Activated CD4-positive, alpha-beta T cell treated with anti-CD3 and anti-CD28 coated beads, Interleukin-2, amount 50 U/mL, for 48 hours (primary cell): ENCODE measurements around the gene ARL15.

Source experiments
- DNase-seq, 2 experiments: peaks; one replicate each; pipeline ENCODE4 v3.0.0-alpha.2; 2020

The ARL15 gene

DNA sequence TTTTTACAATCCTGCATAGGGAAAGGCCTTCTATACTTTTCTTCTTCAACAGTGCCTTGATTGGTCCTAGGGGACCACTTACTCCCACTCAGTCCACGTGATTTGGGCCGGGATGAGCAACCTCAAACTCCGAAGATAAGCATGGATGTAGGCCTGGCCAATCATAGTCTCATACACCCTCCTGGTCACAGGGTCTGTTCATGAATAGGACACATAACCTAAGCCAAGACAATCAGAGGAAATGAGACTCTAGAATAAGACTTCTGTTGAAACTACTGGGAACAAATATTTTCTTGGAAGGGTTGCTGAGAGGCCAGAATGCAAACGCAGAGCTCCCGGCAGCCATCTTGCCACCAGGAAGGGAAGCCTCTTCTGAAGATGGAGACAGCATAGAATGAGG is 68.1 kb downstream of the ARL15 start:
- DNase-seq, result no peak

DNA sequence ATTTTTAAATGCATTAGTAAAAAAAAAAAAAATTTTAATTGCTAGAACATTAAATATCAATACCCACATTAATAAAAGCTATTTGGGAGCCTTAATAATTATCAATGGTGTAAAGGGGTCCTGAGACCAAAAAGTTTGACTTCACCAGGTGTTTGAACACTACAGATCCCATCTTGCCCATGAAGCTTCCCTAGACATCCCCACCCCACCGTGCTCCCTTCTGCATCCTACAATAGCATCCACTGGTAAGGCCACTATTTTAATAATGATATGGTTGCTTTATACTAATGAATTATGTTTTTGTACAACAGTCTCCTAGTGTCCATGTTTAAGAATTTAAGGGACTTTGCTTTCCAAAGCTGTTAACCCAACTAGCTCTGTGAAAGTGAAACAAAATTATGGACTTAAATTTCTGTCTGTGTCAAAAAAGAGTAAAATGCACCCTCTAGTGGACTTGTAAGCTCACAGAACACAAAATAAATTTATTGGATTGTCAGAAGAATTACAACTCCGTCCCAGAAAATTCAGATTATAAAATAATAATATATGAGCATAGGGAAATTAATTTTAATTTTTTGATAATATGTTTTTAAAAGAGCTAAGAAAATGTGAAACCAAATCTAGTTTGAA is 76.0 kb downstream of the ARL15 start:
- no peak for DNase-seq

DNA sequence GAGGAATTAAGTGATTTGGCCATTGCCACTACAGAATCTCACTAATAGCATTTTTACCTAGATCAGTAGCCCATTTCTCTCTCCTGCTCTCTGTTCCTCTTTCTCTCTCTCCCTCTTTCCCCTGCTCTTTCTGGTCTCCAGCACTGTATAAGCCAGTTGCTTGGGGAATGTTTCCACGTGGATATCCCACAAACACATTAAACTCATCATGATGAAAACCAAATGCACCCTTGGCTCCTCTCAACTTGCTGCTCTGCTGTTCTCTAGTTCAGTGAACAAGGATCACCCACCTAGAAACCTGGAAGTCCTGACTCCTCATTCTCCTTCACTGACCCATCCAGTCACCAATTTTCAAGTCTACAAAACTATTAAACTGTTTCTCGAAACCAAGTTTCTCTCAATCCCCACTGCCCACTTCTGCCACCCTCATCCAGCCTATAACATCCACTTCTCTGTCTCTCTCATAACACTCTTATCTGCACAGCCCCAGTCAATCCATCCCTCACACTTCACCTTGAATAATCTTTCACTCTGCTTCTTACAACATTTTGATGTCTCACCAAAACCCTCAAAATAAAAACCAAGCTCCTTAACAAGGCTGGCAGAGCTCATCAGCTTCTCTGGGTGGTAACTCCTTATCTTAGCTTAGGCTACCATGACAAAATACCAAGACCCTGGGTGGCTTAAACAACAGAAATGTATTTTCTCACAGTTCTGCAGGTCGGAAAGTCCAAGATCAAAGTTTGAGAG is 79.3 kb downstream of the ARL15 start:
- no peak for DNase-seq

DNA sequence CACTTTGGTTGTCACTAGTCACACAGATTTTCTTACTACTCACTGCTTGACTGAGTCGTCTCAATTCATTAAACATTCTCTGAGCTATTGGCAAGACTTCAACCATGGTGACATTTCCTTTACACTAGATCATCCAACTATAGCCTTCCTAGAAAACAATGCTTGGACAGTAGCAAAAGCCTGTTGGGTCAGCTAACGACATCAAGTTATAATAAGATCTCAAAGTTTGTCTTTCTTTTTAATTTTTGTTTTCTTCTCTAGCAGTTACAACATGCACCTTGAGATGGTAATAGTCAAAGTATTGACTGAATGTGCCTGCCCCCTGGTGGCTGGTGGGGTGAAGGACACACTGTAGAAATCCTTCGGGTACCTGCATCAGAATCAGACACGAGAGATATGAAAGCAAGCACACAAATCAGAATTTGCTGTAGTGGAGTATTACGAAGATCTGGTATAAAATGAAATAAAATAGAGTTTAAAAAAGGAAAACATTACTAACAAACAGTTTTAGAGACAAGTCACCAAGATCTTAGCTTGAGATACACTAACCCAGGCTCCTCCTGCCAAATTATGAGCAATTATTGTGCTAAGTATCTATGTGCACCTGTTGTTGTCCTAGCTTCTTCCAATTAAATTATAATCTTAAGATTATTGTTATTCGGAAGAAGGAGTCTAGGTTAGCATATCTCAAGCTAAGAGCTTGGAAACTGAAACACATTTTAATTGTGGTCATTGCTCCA is 81.2 kb downstream of the ARL15 start:
- peak; percentile 81 to 83 for DNase-seq

DNA sequence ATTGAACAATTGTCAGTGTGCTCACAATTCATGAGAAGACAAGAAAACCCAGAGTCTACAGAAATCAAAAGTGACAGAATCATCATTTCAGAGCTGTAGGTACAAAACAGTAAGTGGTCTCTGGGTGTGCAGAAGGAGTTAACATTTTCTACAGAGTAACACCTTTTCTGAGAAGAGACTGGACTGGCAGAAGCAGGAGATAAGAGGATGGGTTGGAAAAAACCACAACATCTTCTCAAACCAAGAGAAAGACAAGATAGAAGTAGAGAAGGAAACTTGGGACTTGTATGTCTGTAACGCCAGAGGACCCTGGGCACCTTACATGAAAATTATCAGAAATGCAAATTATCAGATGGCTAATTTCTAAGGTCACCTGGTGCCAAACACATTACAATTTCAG is 82.6 kb downstream of the ARL15 start:
- no peak for DNase-seq

DNA sequence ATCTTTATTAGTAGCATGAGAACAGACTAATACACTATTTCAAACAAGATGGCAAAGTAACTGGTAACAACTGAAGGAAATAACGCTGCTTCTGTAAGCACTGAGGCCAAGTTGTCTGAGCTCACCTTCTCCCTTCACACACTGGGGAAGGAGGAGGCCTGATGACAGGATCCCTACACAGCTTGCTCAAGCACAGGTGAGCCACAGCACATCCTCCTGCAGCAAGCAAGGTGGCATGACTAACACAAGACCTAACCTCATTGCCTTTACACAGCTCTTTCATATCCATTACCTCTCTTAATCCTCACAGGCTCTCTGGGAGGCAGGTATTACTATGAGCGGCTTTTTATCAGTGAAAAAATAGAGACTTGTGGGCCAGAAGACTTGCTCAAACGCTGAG is 83.3 kb downstream of the ARL15 start:
- DNase-seq, result no peak

DNA sequence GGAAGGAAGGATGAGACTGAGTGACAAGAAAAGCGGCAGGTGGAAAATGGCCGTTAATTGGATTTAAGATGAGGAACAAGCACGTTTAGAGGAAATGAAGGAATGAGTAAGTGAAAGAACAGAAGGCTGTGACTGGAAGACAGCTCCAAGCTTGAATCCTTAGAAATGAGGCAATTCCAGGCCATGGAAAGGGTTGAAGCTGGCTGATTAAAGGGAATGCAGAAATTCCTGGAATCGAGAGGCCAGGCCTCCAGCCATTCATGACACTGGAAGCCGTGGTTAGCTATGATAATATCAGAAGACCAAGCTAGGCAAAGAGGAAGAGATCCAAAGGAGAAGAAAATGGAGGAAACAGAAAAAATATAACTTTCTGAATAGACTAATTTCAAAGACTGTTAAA is 84.2 kb downstream of the ARL15 start:
- DNase-seq, result no peak

DNA sequence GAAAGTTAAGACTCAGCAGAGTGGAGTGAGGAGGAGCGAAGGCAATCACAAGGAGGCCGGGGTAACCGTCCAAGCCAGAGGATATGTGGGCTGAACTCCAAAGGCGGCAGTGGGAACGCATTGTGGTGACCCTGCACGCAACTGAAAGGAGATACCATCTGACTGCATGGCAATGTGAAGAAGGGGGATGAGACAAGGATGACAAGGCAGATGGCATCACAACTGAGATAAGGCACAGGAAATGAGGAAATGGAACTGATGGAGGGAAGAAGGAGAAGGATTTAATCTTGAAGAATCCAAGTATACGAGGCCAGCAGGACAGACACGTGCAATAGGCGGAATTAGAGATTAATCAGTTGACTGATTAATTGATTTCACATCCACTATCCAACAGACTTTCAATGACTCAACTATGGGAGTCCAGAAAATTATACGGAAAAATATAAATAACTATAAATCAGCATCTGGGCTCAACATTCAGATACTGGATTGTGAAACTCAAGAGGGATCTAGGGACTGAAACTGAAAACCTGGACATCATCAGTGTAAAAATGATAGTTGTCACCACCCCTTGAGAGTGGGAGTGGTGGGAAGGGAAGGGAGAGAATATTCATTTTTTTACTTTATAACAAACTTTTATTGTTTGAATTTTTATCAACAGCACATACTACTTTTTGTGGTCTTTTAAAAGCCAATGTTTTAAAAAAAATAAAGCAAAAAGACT is 86.1 kb downstream of the ARL15 start:
- DNase-seq, result no peak

DNA sequence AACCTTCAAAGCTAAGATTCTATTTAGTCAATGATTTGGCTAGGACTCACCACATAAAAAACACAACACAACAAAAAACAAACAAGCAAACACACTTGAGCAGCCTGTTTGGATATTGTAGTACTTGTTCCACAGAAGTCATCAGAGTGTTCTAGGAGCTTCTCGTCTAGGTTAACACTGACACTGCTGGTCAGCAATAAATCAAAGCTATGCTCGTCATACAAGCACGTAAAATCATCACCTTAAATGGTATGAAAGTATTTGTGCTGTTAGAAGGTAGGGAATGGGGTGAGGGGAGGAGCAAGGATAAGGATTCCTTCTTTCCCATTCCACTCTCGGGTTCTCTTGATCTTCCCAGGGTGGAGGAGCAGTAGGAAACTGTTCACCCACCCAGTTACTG is 88.0 kb downstream of the ARL15 start:
- DNase-seq, result no peak

DNA sequence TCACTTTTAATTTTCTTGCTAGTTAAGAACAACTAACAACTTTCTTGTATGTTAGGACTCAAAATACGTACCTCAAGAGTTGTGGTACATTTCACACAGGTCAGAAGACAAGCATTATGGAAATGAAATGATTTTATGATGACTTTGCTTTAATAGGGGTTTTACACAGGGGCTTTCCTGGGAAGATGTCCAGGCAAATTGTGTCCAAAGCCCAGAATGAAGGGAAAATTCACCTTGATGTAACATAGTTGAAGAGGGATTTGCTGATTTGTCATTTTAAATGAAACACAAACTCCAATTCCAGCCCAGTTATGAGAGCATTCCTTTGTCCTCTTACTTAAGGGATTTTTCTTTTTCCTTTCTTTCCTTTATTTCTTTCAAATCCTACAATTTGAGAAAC is 89.2 kb downstream of the ARL15 start:
- DNase-seq, result no peak

DNA sequence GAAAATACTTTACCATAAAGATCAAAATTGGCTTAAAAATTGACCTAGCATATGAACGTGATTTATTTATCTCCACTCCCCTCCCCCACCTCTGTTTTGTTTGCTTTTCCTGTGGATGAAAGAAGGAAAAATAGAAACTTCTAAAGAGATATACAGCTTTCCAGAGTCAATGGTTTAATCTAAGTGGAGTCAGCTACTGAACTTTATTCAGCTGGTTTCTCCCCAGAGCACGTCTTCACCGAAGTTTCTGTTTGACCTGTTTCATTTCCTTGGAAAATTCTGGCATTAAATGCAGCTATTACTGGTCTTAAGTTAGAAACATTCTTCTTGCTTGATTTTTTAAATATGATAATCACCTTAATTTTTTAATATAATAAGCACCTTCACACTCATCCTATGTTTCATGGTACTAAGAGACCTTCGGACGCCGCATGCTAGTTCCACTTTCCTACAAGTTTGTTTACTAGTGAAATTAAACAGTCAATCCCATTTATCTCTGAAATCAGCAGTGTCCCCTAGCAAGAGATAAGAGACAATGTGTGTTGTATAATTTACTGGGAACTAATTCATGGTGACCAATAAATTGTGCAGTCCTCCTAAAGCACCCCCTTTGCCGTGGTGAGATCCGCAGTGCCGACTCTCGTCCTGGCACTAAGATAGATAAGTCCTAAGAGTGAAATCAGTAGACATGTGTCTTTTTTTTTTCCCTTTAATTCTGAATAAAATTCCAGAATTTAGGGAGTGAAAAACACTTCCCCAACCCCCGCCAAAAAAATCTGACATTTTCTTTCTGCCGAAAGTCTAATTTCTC is 89.9 kb downstream of the ARL15 start:
- DNase-seq, result no peak

DNA sequence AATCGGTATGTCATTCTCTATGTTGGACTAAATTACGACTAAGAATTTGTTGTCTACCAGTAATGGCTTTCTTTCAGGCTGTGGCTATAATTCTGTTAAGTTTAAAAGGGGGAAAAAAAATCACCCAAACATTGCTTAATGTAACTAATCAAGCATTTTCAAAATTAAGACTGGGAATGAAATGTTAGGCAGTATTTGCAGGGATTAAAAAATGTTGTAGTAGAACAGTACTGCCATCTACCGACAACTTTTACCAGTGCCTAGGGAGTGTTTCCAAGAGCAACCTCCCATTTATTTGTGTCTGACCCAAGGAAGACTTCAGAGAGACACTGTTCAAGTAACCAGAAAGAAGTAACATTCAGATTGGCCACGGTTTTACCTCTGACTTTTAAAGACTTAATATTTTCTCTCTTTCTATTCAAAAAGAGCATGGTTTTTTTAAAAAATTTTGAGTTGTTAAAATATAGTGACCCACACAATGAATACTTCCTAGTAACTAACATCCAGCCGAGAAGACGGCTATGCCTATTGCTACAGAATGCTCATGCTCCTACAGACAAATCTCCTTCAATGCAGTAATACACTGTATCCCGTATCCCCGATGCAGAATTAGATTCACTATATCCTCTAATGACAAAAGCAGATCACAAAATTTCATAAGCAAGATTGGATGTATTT is 92.4 kb downstream of the ARL15 start:
- DNase-seq, result no peak

DNA sequence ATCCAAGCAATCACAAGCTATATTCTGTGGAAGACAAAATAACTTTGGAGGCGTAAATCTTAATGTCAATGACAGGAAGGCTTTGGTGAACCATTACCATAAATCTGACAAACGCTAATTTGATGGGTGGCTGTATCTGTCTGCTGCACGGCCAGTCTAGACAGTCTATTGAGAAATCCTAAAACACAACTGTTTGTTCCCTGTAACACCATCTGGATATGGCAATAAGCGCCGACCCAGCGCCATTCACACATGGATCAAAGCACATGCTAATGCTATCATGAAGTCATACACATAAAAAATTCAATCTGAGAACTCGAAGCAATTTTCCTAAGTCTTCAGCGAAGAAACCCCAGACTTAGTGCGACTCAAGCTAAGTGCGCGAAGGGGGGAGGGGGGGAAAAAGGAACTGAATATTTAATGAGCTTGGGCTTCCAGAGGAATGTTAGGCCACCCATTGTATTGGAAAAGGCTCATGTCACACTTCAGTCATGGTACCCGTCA is 95.1 kb downstream of the ARL15 start:
- no peak for DNase-seq

DNA sequence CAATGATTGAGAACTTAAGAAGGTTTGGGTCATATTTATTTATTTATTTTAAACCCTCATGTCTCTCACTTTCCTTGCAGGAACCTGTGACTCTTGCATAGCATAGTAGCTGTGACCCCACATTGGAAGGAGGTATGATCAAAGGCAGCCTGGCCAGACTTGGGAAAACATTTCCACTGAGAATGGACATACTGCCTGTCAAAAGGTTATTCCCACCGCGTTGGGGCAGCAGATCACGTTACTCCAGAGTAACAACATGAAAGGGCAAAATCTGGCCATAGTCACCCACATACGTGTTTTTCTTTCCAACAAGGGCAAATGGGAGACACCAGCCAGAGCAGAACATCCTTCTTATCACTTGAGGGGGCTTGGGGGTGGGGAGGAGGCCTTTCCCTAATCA is 95.7 kb downstream of the ARL15 start:
- no peak for DNase-seq

DNA sequence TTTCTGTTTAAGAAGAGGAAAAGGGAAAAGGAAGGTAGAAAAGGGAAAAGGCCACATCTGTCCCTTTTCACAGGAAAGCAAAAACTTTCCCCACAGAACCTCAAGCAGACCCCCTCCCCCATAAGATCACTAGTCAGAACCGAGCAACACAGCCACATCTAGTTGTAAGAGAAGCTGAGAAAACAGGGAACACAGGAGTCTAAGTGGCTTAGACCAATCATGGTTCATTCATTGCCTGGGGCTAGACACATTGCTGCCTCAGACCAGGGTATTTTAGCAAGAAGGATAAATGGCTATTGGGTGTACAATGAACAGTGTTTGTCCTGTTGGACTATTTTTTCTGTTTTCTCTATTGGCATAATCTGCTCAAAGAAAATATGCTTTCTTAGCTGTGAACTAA is 98.0 kb downstream of the ARL15 start:
- no peak for DNase-seq

DNA sequence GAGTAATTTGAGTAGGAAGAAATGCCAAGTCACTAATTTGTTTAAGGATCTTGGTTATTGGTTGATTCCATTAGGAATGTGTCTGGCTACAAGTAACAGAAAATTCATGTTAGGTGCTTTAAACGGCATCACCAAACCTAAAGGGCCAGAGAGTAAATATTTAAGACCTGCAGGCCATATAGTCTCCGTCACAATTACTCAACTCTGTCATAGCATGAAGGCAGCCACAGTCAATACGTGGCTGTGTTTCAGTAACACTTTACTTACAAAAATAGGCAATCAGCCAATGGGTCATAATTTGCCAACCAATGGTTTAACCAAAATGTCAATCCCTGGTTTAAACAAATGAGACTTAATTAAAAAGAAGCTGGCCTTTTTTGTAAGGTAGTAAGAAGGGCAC is 98.5 kb downstream of the ARL15 start:
- no peak for DNase-seq

DNA sequence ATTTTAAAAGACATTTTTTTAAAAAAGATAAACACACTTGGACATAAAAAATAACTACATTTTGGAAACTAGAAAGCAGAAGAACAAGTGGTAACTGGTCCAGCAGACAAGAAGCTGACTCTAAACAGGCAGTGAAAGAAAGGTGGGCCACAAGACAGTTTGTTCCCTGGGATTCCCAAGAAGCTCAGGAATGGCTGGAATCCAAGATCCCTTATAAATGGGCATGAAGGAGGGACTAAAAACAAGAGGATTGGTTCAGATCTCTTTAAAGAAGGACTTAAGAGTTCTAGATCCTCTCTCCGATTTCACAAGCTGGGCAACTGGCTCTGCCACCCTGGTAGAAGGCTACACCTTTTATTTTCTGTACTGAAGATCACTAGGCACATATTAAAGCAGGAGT is 102.8 kb downstream of the ARL15 start:
- DNase-seq, result no peak

DNA sequence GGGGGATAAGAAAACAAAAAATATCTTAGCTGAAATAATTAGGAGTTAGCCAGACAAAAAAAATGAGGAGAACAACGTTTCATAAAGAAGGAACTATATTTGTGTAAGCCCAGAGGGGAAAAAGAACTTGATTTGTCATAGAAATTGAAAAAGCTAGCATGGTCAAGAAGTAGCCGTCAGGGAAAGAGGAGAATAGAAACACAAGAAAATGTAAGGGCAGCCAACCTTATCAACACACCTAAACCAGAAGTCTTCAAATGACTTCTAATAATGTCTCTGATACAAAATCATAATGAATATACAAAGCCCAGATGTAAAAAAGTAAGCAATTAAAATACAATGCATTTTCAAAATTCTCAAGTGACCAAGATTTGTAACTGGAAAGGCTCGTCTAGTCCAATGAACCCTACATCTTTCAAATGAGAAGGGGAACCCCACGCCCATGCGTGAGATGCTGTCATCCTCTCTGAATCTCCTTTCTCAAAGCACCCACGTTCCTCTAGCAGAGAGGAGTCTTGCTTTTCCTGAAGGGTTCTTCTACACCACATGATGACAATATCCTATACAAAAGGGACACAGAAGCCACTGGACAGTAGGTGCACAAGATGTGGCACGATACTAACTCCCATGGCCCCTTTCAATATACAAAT is 103.7 kb downstream of the ARL15 start:
- no peak for DNase-seq

DNA sequence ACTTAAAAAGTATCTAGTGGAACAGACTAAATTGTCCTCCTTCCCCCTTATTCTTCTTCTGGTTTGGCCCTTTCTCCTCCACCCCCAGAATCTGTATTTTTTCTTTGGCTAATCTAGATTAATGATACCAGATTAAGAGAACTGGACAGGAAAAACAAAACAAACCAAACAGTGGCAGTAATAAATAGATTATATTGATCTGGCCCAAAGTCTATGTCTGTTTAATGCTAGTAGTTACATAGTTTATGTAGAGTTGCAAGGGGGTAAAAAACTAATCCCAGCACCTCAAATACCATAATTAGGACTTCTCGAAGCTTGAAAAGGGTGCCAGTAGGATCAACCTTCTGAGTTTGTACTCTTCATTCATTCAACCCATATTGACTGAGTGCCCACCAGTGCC is 104.5 kb downstream of the ARL15 start:
- DNase-seq, result no peak

DNA sequence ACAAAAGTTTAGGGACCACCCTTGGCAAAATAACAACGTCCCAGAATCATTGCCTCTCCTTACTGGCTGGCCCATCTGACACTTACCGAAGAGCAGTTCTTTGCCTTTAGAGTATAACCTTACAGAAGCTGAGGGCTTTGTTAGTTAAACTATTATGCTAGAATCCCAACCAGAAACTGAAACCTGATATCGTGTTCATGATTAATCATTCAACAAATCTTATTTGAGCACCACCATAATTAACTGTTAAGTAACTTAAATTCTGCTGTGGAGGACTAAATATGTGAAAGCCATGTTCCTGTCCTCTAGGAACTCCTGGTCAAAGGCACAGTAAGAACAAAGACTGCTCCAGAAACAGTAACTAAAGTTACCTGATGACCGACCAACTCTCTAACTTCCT is 104.9 kb downstream of the ARL15 start:
- no peak for DNase-seq

DNA sequence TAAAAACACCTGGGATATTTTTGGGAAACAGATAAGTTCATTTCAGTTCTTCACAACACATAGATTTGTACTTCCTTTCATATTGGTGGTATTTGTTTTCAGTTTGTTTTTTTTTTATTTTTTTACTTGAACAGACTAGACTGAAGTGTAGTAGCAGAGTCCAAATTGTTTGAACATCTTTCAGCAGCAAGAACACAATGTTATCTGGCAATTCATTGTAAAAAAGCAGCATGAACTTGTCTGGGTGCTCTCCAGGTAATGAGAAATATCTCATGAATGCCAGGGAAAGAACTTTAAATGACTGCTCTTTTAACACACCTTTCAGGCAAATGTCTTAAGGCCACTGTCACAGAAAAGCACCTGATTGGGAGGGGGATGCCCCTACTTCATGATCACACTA is 113.4 kb downstream of the ARL15 start:
- no peak for DNase-seq
